A673 (cell line): ENCODE results near the gene NCLN.

Experiments used
- CTCF ChIP-seq: fragments of 300-800, 200-600 bp; sonication (generic); conservative IDR thresholded peaks from 2 replicates; pipeline ENCODE4 v1.5.1; 2017; ENCODE audit warnings: low read depth, mild to moderate bottlenecking, antibody characterized with exemption, low read length, moderate library complexity, mixed read lengths
- EZH2 ChIP-seq: fragments of 200-600 bp; sonication (generic); IDR thresholded peaks from 2 replicates; pipeline ENCODE4 v1.6.1; 2017; ENCODE audit warnings: borderline replicate concordance, low read depth, mild to moderate bottlenecking, mixed read lengths, antibody characterized with exemption, low read length; ENCODE audit not compliant: poor library complexity, severe bottlenecking

- peak; percentile 94 for TF ChIP-seq CTCF
- no peak for TF ChIP-seq EZH2
Observed at GRCh38 chr19:3163230-3163886, 22.4 kb upstream of the NCLN start.
